ENCODE data around the gene CALML4. TPM values are rescaled to one million over a fixed set of nuclear protein-coding genes. Genes with fewer than 3 reads are reported as not detected.

Gene CALML4
- total RNA-seq, 4 donors from 2014 or later, result 5.5 to 9.2 (median 7.3) TPM

DNA sequence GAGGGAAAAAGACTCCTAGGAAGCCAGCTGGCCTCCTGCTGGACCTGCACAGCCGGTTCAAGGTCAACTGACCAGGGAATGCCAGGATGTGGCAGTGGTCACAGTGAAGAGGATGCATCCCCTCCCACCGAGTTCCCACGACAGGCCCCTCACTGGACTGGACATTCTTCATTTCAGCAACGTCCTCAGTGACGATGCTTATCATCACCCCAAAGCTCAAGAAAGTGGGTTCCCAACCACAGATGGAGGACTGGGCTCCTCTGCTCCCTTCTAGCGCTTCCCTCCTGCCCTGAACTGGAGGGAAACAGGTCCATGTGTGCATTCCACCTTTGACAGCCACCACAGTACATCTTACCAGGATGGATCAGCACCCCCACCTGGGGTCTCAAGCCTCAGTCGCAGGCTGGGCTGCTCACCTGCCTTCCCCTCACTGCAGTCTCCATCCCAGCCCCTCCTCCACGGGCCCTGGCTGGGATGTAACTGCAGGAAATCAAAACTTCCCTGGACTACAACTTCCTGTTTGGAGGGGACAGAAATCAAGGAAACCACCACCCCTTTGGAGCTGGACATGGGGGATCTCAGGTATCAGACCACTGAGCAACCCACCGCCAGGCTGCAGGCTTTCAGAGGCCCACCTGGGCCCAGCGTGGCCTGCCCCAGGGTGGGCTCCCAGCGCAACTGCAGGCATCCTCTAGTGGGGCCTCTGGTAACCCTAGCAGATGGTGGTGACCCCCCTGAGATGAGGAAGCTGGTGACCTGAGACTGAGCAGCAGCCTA lies 7.3 kb downstream of the CALML4 start:
- TF ChIP-seq, protein P1, sequence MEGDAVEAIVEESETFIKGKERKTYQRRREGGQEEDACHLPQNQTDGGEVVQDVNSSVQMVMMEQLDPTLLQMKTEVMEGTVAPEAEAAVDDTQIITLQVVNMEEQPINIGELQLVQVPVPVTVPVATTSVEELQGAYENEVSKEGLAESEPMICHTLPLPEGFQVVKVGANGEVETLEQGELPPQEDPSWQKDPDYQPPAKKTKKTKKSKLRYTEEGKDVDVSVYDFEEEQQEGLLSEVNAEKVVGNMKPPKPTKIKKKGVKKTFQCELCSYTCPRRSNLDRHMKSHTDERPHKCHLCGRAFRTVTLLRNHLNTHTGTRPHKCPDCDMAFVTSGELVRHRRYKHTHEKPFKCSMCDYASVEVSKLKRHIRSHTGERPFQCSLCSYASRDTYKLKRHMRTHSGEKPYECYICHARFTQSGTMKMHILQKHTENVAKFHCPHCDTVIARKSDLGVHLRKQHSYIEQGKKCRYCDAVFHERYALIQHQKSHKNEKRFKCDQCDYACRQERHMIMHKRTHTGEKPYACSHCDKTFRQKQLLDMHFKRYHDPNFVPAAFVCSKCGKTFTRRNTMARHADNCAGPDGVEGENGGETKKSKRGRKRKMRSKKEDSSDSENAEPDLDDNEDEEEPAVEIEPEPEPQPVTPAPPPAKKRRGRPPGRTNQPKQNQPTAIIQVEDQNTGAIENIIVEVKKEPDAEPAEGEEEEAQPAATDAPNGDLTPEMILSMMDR (IDR thresholded peaks at IDR 0.05; ENCODE audit: low read depth), result no peak

DNA sequence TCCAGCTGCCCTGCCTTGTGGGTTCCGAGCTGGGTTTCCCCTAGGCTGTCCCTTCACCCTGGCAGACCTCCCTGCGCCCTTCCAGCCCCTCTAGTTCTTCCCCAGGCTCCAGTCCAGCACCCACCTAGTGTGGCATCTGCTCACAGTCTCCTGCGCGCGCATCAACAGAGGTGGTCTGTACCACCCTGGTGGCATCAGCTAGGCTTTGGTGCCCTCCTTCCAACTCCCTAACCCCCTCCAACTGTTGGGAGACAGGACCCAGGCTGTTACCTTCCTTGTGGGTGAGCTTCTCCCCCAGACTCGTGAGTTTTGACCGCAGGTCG lies 8.0 kb downstream of the CALML4 start:
- TF ChIP-seq, protein P1 (IDR thresholded peaks at IDR 0.05; ENCODE audit: low read depth), result no peak

DNA sequence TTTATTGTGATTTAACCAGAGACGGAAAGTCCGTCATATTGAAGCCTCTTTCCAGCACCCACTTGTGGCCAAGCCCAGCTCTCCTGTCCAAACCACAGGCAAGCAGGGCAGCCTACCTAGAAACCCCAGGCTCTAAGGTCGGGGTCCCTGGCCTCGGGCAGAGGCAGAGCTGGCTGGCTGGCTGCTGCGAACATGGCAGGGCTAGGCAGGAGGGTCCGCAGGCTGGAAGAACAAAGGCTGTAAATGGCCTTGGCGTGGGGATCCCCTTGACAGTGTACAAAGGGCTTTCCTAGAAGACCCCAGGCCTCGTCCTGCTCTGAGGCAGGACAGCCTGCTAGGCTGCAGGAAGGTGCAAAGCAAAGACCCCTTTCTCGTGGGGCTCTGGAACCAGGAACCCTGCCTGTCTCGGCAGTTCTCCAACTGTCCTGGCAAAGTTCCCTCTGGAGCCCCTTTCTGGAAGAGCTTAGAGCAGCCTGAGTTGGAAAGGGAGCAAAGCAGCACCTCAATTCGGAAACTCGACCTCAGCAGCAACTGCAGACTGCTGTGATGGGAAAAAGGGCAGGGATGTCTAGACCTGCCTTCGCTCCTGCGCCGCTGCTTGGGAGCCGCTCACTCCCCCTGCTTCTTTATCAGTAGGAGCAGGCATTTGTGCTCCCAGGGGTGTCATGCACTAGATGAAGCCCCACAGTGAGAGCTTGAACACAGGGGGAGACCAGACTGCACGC lies 8.5 kb downstream of the CALML4 start:
- TF ChIP-seq, protein P1 (IDR thresholded peaks at IDR 0.05; ENCODE audit: low read depth), result no peak

DNA sequence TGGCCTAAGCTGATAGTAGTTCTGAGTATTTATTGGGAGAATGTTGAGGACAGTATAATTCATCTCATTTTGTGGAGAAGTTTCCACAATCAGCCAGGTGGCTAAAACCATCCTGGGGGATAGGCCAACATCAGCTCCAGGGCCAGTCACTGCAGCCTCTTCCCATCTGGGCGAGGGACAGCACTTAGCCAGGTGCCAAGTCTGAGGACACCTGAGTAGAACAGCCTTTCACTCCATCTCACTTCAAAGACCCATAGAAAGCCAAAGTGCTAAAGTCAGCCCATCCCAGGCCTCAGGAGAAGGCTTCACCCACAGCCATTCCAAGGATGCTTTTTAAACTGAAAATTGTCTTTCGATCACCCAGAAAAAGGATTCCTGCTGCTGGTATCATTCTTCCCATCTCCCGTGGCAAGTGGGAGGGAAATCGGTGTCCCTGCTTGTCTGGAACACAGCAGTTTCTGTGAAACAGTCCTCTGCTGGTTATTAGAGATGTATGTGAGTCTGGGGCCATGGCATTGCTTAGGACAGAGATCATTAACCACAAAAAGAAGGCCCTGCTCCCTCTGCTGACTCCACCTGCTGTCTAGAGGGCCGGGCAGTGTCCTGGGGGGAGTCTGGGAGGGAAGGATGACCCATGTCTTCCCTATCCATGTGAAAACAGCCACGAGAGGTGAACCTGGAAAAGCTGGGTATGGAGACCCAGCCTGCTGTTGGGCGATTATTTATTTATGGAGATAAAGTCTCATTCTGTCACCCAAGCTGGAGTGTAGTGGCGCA lies 9.6 kb downstream of the CALML4 start:
- TF ChIP-seq, protein P1 (IDR thresholded peaks at IDR 0.05; ENCODE audit: low read depth), result no peak

DNA sequence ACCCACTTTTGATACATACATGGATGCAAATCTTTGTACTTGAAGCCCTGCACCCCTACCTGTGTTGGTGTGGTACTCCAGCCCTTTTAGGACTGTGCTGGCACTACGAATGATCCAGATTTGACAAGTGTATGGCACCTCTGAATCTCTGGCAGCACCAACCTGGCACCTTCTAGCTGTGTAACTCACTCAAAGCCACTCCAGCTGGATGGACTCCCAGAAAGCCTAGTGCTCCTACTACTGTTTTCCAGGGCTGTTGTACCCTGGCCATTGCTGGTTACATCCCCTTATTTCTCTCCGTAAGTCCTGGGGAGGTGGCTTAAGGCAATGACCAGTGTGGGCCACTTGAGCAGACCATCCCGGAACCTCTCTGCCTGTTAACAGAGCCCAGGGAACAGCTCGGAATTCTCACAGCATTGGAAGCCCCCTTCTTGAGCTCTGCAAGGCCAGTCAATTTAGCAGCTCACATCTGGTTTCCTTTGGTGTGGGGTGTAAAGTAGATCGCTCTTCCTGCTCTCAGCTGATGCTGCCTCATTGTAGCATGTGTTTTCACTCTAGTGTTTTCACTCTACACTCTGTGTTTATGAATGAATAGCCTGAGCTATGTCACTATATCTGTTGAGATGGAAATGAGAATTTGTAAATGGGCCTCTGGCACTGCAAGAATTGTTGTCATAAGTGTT lies 12.2 kb downstream of the CALML4 start:
- TF ChIP-seq, protein P1 (IDR thresholded peaks at IDR 0.05; ENCODE audit: low read depth), result no peak

DNA sequence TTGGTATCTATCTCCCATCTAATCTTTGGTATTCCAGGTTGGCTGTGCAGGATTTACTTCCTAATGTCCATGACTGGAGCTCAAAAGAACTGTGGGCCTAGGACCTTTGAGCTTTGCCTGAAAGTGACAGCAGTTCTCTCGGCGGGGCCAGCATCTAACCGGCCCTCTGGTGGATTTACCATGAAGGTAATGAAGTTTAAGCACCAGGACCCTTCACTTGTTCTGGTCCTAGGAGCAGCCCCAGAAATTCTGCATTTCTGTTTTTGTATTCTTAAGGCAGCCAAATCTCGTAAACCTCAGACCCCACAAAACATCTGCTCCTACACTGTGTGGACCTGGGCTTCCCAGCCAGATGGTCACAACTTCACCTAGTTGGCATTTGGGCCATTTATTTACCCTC lies 13.0 kb downstream of the CALML4 start:
- TF ChIP-seq, protein P1 (IDR thresholded peaks at IDR 0.05; ENCODE audit: low read depth), result no peak
